ENCODE measurements around the gene SLC25A22.

Gene SLC25A22

DNA sequence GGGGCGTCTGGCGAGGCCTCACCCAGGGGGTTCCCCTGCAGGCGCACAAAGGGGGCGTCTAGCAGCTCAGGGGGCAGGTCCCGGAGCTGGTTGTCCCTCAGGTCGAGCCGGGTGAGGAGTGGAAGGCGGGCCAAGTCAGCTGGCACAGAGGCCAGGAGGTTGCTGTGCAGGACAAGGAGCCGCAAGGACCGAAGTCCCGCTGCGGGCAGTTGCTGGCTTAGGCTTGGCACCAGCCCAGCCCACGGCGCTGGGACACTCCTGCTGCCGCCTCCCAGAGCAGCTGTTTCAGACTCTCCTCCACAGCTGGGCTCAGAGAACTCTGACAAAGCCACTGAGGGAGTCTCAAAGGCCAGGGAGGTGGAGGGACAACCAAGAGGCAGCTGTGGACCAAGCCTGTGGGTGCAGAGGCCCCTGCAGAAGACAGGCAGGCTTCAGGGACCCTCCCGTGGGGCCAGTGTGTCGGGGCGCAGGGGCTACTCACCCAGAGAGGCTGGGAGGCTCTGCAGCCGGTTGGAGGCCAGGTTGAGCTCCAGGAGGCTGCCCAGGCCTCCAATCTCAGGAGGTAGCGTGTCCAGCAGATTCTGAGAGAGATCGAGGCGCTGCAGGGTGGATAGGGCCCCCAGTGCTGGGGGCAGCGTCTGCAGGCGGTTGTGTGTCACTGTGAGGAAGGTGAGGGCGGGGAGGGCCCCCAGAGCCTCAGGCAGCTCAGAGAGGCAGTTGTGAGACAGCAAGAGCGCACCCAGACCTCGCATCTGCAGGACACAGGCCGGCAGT, 4.8 kb upstream of the SLC25A22 start:
- no peak for DNase-seq

DNA sequence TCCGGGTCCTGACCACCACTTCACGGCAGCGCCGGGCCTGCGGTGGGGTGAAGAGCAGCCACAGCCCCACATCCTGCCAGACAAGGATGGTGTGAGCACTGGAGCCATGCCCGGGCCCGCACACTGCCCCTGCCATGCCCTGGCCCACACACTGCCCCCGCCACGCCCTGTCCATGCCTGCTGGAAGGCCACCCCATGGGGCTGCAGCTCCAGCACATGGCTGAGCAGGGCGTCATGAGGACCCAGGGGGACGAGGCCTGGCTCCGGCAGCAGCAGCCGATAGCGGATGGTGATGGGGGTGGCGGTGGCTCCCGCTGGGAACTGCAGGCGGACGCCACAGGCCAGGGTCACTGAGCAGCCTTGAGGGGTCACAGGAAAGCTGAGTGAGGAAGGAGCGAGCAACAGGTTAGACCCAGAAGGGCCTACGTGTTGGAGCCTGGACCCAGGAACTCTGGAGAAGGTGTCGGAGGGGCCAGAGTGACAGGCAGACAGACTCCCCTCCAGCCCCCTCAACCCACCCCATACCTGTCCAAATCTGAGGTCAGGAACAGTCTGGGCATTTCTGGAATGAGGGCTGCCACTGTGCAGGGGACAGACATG, 4.0 kb upstream of the SLC25A22 start:
- DNase-seq: no peak

DNA sequence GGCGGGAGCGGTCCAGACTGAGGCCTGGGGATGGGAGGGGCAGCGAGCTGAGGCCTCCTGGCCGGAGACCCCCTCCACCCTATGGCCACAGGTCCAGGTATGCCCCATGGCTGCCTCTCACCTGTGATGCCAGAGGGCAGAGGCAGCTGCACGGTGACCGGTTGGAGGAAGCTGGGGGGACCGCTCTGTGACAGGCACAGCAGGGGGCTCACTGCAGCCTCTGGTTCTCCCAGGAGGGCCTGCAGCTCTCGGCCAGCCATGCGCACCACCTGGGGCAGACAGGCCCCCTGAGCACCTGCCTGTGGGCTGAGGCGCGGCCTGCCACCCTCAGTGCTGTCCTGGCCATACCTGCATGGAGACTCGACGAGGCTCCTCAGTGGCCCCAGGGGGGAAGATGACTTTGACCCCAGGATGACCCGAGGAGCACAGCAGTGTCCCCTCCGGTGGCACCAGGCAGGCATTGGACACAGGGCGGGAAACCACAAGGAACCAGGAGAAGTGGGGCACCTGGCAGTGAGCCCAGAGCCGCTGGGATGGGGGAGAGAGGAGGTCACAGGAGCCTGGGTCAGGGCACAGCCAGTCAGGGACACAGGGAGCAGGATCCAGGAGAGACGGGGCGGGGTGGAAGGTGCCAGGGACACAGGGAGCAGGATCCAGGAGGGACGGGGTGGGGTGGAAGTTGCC, 3.2 kb upstream of the SLC25A22 start:
- DNase-seq: no peak

DNA sequence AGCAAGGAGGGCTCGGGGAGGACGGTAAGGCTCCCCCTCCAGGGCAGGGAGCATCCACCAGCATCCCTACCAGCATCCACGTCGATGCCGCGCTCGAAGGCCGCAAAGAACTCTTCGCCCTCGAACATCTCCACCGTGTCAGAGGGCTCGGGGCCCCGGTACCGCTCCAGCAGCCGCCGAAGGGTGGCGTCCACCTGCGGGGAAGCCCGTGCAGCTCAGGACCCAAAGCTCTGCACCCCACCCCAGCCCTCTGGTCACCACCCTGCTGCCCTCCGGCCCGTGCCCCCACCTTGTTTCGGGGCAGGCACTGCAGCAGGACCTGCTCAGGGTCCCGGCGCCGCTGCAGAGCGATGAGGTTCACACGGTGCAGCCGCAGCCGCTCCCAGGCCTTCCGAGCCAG, 2.4 kb upstream of the SLC25A22 start:
- DNase-seq: no peak

DNA sequence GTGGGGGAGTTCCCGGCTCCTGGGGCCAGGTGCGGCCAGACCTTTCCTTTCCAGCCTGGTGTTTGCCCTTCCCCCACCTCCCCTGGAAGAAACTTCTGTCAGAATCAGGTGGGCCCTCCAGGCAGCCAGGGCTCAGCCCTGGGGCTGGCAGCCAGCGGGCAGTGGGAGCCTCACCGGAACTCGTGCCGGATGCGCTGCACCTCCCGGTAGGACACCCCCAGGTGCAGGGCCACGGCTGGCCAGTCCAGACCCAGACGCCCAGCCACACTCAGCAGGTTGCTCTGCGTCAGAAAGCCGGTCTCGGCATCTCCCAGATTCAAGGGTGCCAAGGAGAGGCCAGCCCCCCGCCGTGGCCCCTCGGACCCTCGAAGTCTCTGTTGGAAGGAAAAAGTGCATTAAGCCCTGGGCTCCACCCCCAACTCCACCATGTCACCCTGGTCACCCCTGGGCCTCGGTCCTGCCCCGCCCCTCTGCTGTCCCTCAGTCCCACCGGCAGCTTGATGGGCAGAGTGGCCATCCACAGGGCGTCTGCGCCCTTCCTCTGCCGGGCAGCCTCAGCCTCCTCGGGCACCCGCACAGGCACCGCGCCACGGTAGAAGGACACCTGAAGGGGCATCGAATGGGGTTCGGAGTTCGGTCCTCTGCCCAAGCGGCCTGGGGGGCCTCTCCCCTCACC, 1.7 kb upstream of the SLC25A22 start:
- no peak for DNase-seq

DNA sequence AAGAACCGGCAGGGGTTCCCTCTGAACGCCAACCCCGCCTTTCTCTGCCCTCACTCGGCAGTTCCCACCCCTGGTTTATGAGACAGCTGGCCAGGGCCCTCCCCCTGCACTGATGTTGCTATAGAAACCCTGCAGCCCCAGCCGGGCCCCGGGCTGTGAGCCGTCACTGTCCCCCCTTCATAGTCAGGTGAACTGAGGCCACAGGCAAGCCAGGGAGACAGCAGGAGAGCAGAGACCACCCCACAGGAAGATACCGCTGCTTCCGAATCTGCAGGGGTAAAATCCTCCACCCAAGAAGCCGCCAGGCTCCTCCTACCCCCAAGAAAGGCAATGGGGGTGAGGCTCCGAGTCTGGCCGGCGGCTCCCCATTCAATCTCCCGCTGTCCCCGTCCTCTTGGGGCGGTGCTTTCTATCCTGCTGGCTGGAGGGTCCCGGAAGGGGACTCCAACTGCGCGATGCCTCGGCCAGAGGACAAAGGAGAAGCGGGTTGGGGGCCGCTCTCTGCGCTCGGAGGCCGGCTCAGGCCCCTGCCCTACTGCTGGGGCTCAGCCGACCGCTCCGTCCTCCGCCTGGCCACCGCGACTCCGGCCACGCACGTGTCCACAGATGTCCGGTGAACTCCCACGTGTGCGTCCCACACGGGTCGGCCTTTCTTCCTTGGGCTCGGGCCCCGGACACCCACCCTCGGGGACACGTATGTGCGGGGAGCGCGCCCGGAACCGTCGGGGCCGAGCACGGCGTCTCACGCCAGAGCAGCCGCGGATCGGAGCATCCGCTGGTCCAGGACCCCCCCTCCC, 587 bp downstream of the SLC25A22 start:
- DNase-seq: peak in 1 of 2 experiments; percentile 38

DNA sequence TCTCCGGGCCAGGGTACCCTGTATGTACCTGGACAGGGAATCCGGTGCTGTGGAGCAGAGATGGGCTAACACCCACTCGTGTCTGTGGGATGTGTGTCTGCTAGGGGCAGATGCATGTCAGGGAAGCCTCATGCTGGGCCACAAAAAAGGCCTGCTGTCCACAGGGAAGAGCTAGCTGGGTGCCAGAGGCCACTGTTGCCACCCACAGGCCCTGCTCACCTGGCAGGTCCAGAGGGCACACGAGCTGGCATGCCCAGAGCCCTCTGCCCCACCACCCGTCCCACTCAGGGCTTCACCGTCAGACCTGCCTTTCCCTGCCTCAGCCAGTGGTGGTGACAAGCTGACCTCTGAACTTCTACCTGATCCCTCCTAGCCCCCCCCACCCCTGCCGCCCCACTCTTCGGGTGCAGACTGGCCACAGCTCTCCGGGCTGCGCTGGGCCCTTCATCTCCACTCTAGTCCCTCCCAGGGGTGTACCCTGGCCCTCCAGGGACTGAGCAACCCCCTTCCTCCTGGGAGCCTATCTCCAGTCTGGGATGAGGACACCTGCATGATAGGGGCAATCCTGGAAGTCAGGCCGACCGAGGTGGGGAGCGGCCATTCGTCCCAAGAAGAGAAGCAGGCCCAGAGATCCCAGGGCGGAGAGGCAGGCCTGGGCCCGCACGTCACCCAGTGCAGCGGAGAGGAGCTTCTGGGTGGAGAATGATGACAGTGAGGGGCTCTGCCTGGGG, 1.4 kb downstream of the SLC25A22 start:
- DNase-seq: no peak

DNA sequence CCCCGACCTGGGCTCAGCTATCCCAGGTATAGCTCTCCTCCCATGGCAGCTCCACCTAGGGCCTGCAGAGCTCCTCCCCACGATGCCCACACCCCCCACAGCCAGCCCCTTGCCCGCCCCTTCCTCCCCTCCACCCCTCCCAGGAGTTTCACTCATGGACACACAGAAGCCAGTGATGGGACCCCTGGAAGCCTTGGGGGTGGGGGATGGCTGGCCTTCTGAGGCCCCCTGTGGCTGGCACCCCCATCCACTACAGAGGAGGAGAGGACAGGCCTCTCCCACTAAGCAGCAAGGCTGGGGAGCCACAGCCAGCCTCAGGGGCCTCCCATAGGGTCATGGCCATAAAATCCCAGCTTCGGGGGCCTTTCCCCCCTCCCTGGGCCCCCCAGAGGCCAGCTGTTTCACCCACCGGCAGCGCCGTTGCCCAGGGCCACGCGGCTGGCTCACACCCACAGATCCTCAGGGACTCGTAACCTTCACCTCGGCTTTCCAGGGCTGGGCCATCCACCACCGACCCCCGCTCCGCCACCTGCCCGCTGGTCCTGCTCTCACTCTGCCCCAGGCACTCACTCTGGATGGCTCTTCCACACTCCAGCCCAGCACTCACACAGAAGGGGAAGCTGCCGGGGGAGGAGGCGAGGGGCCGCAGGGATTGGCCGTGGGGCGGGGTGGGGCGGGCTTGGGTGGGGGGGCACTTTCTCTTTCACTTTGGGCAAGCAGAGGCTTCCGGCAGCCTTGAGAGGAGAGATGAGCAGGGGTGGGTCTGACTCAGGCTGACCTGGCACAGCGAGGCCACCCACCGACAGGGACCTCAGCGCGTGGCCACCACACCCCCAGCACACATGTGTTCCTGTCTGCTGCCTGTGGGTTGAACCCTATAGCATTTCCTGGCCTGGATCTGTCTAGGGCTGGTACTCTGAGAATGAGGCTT, 2.2 kb downstream of the SLC25A22 start:
- peak in 1 of 2 experiments; percentile 22 for DNase-seq

DNA sequence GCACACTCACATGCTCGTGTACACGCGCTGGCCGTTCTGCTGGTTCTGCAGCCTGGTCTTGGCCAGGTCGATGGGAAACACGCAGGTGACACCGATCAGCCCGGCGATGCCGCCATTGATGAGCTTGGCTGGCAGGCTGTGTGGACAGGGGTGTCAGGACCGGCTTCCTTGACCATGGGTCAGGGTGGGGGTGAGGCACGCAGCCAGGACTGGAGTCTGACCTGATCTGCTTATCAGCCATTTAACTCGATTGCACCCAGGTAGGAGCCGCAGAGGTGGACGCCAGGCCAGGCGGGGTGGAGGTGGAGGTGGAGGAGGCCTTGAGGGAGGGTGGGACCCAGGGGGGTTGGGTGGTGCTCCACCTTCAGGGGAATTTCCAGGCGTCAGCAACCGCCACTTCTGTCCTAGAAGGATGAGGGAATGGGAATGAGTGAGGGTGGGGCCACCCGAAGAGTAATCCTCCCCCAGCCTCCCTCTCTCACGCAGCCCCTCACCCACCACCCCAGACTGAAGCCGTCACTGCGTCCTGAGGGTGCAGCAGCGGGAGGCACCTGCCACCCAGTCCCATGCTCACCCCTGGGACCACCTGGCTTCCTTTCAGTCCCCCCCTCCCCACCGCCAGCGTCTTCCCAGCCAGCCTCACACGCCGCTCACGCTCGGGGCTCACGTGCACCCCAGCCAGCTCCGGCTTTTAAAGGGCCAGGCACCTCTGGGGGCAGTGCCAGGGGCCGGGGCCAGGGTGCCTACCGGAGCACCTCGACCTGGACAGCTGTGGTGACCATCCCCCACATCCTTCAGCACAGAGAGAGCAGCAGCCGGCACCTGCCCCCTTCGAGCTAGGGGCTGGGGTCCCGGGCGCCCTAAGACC, 3.1 kb downstream of the SLC25A22 start:
- DNase-seq: no peak

DNA sequence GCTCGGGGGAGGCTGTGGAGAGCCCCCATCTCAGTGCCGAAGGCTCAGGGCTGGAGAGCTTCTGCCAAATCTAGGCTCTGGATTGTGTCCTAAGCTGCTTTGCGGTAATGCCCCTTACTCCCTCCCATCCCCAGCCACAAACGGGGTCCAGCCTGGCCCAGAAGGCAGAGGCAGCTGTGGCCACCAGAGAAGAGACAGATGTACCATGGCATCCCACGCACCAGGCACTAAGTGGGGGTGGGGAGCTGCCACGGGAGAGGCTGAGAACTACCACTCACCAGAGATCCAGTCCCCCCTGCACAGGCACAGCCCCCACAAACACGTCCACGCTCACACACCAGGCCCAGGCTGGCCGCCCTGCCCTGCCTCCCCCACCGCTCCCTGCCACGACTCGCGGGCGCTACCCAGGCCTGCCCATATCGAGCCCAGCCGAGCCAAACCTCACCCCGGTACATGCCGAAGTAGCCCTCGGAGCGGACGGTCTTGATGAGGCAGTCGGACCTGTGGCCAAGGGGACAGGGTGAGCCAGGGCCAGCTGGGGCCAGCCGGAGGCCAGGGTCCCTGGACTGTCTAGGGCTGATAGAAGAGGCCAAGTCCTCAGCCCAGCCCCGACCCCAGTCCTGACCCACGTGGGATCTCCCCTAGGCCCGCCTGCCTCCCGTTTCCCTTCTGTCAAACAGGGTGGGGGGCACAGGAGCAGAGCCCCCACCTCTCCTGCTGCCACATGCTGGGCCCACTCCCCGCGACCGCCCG, 3.9 kb downstream of the SLC25A22 start:
- no peak for DNase-seq

DNA sequence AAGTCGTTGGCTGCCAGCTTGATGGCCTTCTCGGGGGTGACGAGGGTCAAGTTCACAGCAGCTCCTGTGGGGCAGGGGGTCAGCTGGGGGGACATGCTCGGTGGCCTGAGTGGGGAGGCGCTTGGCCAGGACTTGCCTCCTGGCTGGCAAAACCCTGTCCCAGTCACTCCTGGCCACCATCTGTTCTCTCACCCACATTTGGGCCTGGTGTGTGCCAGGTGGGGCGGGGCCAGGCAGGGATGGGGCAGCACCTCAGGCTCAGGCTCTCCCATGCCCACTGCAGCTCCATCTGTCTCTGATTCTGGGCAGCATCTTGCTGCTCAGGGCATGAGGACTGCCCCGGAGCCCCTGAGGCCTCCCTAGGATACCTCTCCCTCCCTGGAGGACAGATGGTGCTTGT, 4.5 kb downstream of the SLC25A22 start:
- no peak for DNase-seq

DNA sequence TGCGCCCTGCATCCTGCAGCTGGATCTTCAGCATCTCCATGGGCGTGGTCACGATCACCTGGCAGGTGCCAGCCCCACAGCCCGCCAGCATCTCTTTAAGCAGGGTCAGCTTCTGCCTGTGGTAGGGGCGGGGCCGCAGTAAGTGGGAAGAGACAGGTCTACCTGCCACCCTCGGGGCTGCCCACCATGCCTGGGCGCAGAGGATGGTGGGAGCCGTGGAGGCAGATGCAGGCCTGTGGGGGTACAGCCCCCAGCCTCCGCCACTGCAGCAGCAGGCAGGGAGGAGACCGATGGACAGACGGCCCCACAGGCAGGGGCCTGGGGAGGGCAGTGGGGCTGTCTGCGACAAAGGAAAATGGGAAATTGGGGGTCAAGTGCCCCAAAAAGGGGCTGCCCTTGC, 5.2 kb downstream of the SLC25A22 start:
- DNase-seq: no peak

DNA sequence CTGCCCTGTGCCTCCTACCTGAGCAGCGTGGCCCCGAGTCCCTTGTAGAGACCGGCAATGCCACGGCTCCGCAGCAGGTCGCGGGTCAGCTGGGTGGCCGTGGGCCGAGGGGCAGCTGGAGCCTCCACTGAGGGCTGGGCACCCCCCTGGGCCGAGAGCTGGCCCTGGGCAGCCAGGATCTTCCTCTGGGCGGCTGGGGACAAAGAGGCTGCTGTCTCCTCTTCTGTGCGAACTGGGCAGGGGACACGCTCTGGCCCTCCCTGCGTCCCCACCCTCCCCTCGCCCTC, 5.6 kb downstream of the SLC25A22 start:
- no peak for DNase-seq

DNA sequence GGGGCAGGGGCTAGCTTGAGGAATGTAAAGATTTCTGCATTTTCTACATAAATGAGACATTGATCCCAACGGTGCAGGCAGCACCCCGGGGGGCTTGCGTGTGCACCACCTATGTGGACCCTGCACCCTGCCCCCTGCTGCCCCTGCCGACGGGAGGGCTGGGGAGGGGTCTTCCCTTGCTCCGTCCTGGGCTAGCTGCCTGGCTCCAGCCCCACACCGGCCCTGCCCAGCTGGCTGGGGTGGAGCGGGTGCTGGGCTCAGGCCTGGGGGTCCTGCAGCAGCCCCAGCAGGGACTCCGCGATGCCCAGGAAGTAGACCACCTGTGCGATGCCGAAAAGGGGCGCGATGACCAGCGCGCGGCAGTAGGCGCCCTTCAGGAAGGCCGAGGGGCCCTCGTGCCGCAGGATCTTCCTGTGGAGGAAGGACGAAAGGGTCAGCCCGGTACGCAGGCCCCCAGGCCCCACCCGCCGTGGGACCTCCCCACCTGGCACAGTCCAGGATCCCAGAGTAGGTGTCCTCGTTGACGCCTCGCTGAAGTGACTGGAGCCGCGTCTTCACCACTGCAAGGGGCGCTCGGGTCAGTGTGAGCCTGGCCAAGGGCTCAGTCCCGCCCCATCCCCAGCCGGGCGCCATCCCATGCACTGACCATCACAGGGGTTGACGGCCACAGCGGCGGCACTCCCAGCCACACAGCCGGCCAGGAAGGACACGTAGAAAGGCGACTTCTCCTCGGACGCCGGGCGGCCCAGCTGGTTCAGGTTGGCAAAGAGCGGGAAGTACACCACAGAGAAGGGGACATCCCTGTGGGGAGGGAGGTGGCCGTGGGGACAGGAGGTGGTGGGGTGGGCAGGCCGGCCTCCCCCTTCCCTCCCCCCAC, 6.2 kb downstream of the SLC25A22 start:
- DNase-seq: no peak

DNA sequence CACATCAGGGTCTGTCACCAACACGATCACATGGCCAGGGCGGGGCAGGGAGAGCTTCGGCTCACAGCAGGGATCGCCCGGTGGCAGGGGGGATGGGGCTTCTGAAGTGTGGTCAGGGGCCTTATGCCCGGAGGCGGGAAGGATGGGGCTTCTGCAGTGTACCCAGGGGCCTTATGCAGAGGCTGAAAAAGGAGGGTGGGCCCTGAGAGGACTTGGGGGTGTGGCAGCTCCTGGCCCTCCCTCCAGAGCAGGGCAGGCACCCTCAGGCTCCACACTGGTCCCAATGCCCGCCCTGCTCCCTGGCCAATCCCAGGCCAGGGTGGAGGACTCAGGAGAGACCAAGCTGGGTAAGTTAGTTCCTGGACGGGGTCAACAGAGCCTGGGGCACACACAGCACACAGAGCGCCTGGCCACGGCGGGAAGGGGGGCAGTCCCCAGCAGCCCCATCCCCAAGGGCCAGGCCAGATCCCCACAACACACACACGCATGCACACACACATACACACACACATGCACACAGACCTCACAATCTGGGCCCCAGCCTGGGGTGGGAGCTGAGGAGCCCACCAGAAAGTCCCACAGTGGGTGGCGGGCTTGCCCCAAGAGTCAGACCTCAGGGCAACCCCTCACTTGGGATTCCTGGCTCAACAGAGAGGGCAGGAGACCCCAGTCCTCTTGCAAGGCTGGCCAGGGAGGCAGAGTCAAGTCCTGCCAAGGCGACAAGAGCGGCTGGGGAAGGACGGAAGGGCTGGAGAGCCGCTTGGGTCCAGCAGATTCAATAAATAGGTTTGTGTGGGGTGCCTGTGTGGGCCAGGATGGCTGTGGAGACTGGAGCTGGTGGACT, 7.1 kb downstream of the SLC25A22 start:
- no peak for DNase-seq

DNA sequence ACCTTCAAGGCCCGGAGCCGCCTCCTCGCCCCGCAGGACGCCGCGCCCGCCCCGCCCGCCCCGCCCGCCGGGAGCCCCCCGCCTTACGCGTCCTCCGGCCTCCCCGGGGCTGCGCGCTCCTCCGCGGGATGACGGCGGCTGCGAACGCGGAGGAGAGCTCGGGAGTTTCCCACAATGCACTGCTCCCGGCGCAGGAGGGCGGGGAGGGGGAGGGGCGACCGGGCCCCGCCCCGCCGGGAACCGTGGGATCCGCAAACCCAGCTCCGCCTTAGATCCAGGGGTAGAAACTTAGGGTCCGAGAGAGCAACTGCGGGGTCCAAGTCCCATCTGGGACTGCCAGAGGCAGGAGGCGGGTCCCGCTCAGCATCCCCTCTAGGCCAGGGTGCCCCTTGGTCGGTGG, 8.1 kb downstream of the SLC25A22 start, which contains the start of gene CEND1:
CEND1 (minus strand) TSS at position 148 of the 400 bp plus-strand sequence. CDS start 1,514 bp downstream, outside the sequence.
- DNase-seq: no peak

Measured in SHP77 (cell line).